ENCODE measurements around the gene RAB34. TPM values are rescaled to one million over a fixed set of nuclear protein-coding genes. Genes with fewer than 3 reads are reported as not detected.

RAB34 gene
- total and polyA plus RNA-seq, 8 donors: 35.6 to 101 (median 75.4) TPM

GRCh38 chr17:28705074-28705659 lies 12.5 kb downstream of the RAB34 start:
- intact Hi-C loops (cut with DNase I; ENCODE audit: low total_unique reads): no loop called here
- Histone ChIP-seq H3K4me3 (no peak overlapping the region), H3K9me3 (no peaks in the 10 kb centered on the region), H3K36me3 (peaks cover 34 to 61% (median 57%) of the 10 kb centered on the region in 4 donors), H3K27ac (no peak overlapping the region), H3K4me1 (peaks cover 0 to 14% (median 3%) of the 10 kb centered on the region in 4 donors), H3K27me3 (no peaks in the 10 kb centered on the region)
- DNase-seq: no peak
- WGBS, 5 donors: 78 to 87% (median 83%) methylated on average over 5 of the region's 5 CpGs
- TF ChIP-seq POLR2AphosphoS5 (IDR thresholded peaks at IDR 0.05) (no peak), EP300 (IDR thresholded peaks at IDR 0.05) (no peak), POLR2A (IDR thresholded peaks at IDR 0.05) (no peak), CTCF (IDR thresholded peaks at IDR 0.05) (no peak)

GRCh38 chr17:28704219-28704858 lies 13.3 kb downstream of the RAB34 start:
- intact Hi-C loops (cut with DNase I; ENCODE audit: low total_unique reads): no loop called here
- H3K4me3 ChIP-seq: no peak overlapping the region
- no peak overlapping the region for H3K27ac ChIP-seq
- peaks cover 0 to 13% (median 2%) of the 10 kb centered on the region in 4 donors for H3K4me1 ChIP-seq
- no peak for TF ChIP-seq EP300 (IDR thresholded peaks at IDR 0.05)
- TF ChIP-seq POLR2A (IDR thresholded peaks at IDR 0.05): no peak
- no peak for TF ChIP-seq CTCF (IDR thresholded peaks at IDR 0.05)
- DNase-seq: no peak
- no peaks in the 10 kb centered on the region for H3K9me3 ChIP-seq
- H3K27me3 ChIP-seq: no peaks in the 10 kb centered on the region
- 86 to 94% (median 93%) methylated on average over 11 to 14 of the region's 14 CpGs for WGBS, 5 donors
- H3K36me3 ChIP-seq: peaks cover 42 to 69% (median 65%) of the 10 kb centered on the region in 4 donors

DNA sequence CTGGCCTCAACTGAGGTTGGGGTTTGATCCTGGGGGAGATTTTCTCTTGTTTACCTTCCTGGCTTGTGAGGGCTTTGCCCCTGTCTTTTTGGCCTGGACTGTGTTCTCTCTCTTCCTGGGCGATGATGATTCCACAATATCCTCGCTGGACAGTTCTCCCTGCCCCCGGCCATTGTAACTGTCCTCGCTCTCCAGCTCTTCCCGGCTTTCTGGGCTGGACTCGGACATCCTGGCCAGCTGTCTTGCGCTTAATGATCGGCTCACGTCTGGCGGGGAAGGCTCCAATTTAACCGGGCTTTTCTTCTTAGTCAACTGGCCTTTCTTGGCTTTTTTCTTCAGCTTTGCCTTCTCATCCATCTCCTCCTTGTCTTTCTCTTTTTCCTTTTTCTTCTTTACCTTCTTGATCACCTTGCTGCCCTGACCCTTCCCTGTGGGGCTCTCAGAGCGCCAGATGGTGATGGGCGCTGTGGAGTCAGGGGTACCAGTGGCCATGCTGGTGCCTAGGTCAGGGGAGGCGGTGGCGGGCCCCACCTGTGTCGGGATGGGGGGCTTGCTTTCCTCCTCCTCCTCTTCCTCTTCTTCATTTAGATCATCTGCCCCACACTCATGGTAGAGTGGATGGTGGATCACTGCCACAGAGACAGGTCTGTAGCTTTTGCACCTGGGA lies 14.0 kb downstream of the RAB34 start:
- Histone ChIP-seq H3K27ac (no peak overlapping the region), H3K4me1 (peaks cover 0 to 19% (median 8%) of the 10 kb centered on the region in 4 donors), H3K36me3 (peaks cover 49 to 76% (median 72%) of the 10 kb centered on the region in 4 donors), H3K27me3 (no peaks in the 10 kb centered on the region), H3K9me3 (no peaks in the 10 kb centered on the region), H3K4me3 (no peak overlapping the region)
- 83 to 87% (median 86%) methylated on average over 16 of the region's 16 CpGs for WGBS, 5 donors
- no peak for DNase-seq
- no peak for TF ChIP-seq POLR2A (IDR thresholded peaks at IDR 0.05)
- no peak for TF ChIP-seq EP300 (IDR thresholded peaks at IDR 0.05)
- no peak for TF ChIP-seq POLR2AphosphoS5 (IDR thresholded peaks at IDR 0.05)
- TF ChIP-seq CTCF (IDR thresholded peaks at IDR 0.05): no peak
- intact Hi-C loops (cut with DNase I; ENCODE audit: low total_unique reads): no loop called here

- H3K27ac ChIP-seq: no peak overlapping the region
- DNase-seq: no peak
- intact Hi-C loops (cut with DNase I; ENCODE audit: low total_unique reads): no loop called here
- H3K27me3 ChIP-seq: no peaks in the 10 kb centered on the region
- H3K4me3 ChIP-seq: no peak overlapping the region
- peaks cover 2 to 27% (median 16%) of the 10 kb centered on the region in 4 donors for H3K4me1 ChIP-seq
- H3K36me3 ChIP-seq: peaks cover 56 to 85% (median 81%) of the 10 kb centered on the region in 4 donors
- no peak for TF ChIP-seq CTCF (IDR thresholded peaks at IDR 0.05)
- no peak for TF ChIP-seq POLR2A (IDR thresholded peaks at IDR 0.05)
- WGBS, 5 donors: 67 to 82% (median 72%) methylated on average over 3 of the region's 3 CpGs
- H3K9me3 ChIP-seq: no peaks in the 10 kb centered on the region
These were observed 14.9 kb downstream of the RAB34 start for GRCh38 chr17:28702752-28703150.
